HUDEP-2 (cell line): ENCODE data around the gene PDGFC.

ENCODE experiments used
- DNase-seq, 76 experiments: peaks; one replicate each; lab custom pipeline; 2025; ENCODE audit not compliant: unreplicated experiment in 76 of 76; lab: John Stamatoyannopoulos, UW

PDGFC gene

GRCh38 chr4:156763511-156763910, 208.1 kb downstream of the PDGFC start:
- DNase-seq, result no peak

GRCh38 chr4:156762851-156763250, 208.7 kb downstream of the PDGFC start:
- no peak for DNase-seq

GRCh38 chr4:156756118-156756517, 215.5 kb downstream of the PDGFC start:
- no peak for DNase-seq

- no peak for DNase-seq
Observed at GRCh38 chr4:156754832-156755570, 216.6 kb downstream of the PDGFC start.

GRCh38 chr4:156751486-156751885, 220.1 kb downstream of the PDGFC start:
- DNase-seq, result no peak

GRCh38 chr4:156749426-156750403, 221.9 kb downstream of the PDGFC start:
- no peak for DNase-seq

GRCh38 chr4:156746111-156746510, 225.5 kb downstream of the PDGFC start:
- DNase-seq, result no peak

- DNase-seq, result no peak
Observed at GRCh38 chr4:156738766-156739165, 232.8 kb downstream of the PDGFC start.

- DNase-seq, result no peak
Observed at GRCh38 chr4:156734965-156735895, 236.4 kb downstream of the PDGFC start.

- no peak for DNase-seq
Observed at GRCh38 chr4:156733582-156733981, 238.0 kb downstream of the PDGFC start.

GRCh38 chr4:156732634-156733033, 239.0 kb downstream of the PDGFC start:
- no peak for DNase-seq

- DNase-seq, result no peak
Observed at GRCh38 chr4:156729416-156729815, 242.2 kb downstream of the PDGFC start.

GRCh38 chr4:156725257-156725656, 246.3 kb downstream of the PDGFC start:
- DNase-seq, result no peak

- no peak for DNase-seq
Observed at GRCh38 chr4:156723951-156724668, 247.5 kb downstream of the PDGFC start.

- no peak for DNase-seq
Observed at GRCh38 chr4:156718226-156718625, 253.4 kb downstream of the PDGFC start.

GRCh38 chr4:156711193-156711590, 260.4 kb downstream of the PDGFC start:
- DNase-seq, result no peak
